ENCODE results near the gene AHRR. TPM values are rescaled to one million over a fixed set of nuclear protein-coding genes. Genes with fewer than 3 reads are reported as not detected.

AHRR gene
- total RNA-seq, 1 experiment from 2014 or later, result 2.2 TPM

- DNase-seq, result peak; percentile 12
- H4K91ac ChIP-seq (ENCODE audit: insufficient read length, low read depth, low read length), result no peak overlapping the region
Measured at GRCh38 chr5:375336-375920, 53.9 kb downstream of the AHRR start.

More at GRCh38 chr5:375336-375920, 53.9 kb downstream of the AHRR start:
- Mint-ChIP-seq H3K27ac (peak overlapping the region in 1 of 3 experiments; percentile 70; a peak in 1 of 7 replicates), H3K9me3 (no peaks in the 10 kb centered on the region), H3K36me3 (ENCODE audit: insufficient read depth in 1 of 3, low read depth in 3 of 3) (no peaks in the 10 kb centered on the region; a peak in 1 of 7 replicates), H3K4me3 (no peak overlapping the region), H3K4me1 (peaks cover 5 to 11% of the 10 kb centered on the region in 2 experiments), H3K27me3 (ENCODE audit: low read depth) (peaks cover 36% of the 10 kb centered on the region)
- no peak overlapping the region for H2AK5ac ChIP-seq (ENCODE audit: insufficient read length, low read length)
- no peak overlapping the region for H3K9ac ChIP-seq (ENCODE audit: extremely low read depth, insufficient read length, low read length)
- no peak overlapping the region for H3K56ac ChIP-seq (ENCODE audit: insufficient read length, low read depth, low read length)
- no peak overlapping the region for H2BK15ac ChIP-seq (ENCODE audit: low read depth, low read length)
- no peaks in the 10 kb centered on the region for H3K9me3 ChIP-seq (ENCODE audit: control insufficient read depth, low read depth, low read length)
- peaks cover 5% of the 10 kb centered on the region for H3K23me2 ChIP-seq (ENCODE audit: insufficient read length, low read depth, low read length, poor library complexity, severe bottlenecking)
- no peaks in the 10 kb centered on the region for H3K4me1 ChIP-seq (ENCODE audit: insufficient read depth, low read length)
- H3K4ac ChIP-seq (ENCODE audit: low read depth, low read length), result no peak overlapping the region
- no peak overlapping the region for H3K14ac ChIP-seq (ENCODE audit: insufficient read depth, low read length)
- no peaks in the 10 kb centered on the region for H3K79me2 ChIP-seq (ENCODE audit: insufficient read depth, low read length)
- no peak overlapping the region for H3K4me2 ChIP-seq (ENCODE audit: insufficient read depth, insufficient read length, low read length)
- H3K79me1 ChIP-seq (ENCODE audit: insufficient read depth, low read depth, low read length, poor library complexity, severe bottlenecking), result no peaks in the 10 kb centered on the region
- WGBS (ENCODE audit: extremely low coverage, insufficient read length, low lambda C conversion rate), result no CpG with 5 or more reads among the region's 21 CpGs
- H2BK12ac ChIP-seq (ENCODE audit: insufficient read length, low read depth, low read length), result no peak overlapping the region
- H3K18ac ChIP-seq (ENCODE audit: insufficient read length, low read depth, low read length), result no peak overlapping the region
- no peak overlapping the region for H4K5ac ChIP-seq (ENCODE audit: insufficient read length, low read depth, low read length)
- H3K27me3 ChIP-seq (ENCODE audit: insufficient read depth, low read length), result peaks cover 2% of the 10 kb centered on the region; the same call in 1 of the 2 replicates
- H3K27ac ChIP-seq (ENCODE audit: insufficient read length, low read depth, low read length), result no peak overlapping the region
- TF ChIP-seq CTCF (conservative IDR thresholded peaks at IDR 0.05), result no peak
- no peak overlapping the region for H2BK20ac ChIP-seq (ENCODE audit: low read depth, low read length, poor library complexity, severe bottlenecking)
- H4K20me1 ChIP-seq (ENCODE audit: control insufficient read depth, insufficient read depth, insufficient read length), result no peaks in the 10 kb centered on the region
- H2BK5ac ChIP-seq (ENCODE audit: insufficient read length, low read length), result no peak overlapping the region
- no peak overlapping the region for H2AFZ ChIP-seq (ENCODE audit: low read length)
- H3K23ac ChIP-seq (ENCODE audit: insufficient read length, low read depth, low read length), result no peak overlapping the region
- H4K8ac ChIP-seq (replicated peaks; ENCODE audit: insufficient read length, low read depth, low read length), result no peak overlapping the region
- H3T11ph ChIP-seq (ENCODE audit: low read length), result no peak overlapping the region
- H2BK120ac ChIP-seq (ENCODE audit: low read depth, low read length, poor library complexity, severe bottlenecking), result no peak overlapping the region
